GM03348 (cell line): ENCODE measurements around the gene DOCK8.

Source experiments
- DNase-seq: peaks from one replicate; pipeline ENCODE4 v3.0.0; 2012; ENCODE audit warnings: low spot score

DOCK8 gene

GRCh38 chr9:268616-269015, 54.0 kb downstream of the DOCK8 start:
- no peak for DNase-seq

DNA sequence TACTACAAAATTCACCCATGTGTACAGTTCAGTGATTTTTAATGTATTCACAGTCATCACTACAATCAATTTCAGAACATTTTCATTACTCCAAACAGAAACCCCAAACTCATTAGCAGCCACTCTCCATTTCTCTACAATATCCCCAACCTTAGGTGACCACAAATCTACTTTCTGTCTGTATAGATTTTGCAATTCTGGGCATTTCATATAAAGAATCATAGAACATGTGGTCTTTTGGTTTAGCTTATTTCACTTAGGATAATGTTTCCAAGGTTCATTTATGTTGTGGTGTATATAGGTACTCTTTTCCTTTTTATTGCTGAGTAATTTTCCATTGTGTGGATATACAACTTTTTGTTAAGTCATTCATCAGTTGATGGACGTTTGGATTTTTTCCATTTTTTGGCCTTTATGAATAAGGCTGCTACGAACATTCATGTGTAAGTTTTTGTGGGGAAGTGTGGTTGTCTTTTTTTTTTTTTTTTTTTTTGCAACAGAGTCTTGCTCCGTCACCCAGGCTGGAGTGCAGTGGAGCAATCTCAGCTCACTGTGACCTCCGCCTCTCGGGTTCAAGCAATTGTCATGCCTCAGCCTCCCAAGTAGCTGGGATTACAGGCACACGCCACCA, 54.5 kb downstream of the DOCK8 start:
- DNase-seq, result no peak

DNA sequence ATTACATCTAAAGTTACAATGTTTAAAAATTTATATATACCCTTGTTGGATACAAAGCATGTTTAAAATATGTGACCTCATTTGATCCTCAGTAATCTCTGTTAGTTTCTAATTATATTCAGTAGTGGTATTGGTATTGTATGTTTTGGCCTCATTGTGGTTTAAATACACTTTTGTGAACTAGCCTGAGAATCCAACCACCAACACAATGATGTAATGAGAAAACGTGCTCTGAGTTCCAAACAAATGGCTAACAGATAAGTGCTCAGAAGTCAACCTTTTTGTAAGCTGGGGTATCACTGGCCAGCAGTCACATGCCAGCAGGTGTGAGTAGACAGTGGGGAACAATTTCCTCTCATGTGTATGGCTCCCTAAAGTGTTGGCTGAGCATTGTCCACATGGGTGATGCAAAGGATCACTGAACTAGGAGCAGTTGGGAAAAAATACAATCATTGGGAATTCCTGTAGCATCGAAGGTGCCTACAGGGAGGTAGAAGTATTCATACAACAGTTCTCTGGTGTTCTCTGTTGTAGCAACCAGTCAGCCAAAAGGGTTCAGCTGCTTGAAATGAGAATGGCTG, 56.1 kb downstream of the DOCK8 start:
- no peak for DNase-seq

DNA sequence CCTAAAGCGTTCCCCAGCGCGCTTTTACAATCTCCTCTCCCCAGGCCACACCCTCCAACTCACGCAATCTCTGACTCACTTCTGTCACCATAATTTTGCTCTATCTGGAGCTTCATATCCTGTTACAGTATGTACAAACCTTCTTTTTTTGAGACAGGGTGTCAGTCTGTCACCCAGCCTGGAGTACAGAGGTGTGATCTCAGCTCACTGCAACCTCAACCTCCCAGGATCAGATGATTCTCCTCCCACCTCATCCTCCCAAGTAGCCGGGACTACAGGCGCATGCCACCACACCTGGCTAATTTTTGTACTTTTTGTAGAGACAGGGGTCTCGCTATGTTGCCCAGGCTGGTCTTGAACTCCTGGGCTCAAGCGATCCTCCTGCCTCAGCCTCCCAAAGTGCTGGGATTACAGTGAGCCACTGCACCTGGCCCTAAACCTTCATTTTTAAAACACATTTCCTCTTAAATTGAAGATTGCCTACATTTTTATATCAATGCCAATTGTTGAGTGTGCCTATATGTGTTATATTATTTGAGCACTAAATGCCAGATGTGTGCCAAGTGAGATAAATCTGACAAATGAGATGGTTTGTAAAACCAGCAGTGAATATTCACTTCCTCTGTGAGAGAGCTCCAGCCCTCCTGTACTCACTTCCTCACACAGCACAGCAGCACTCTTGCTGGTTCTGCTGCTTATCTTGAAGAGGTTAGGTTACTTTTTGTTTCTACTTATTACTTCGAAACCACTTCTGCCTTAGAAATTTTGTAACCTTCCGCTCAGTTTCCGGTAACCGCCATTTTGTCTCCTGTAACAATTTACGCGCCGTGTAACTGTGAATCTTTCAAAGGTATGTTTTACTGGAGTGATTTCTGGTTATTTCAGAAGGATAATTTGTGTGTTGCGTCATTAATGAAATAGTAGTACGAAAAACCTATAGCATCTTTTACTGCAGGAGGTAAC, 57.9 kb downstream of the DOCK8 start:
- no peak for DNase-seq

GRCh38 chr9:274406-274805, 59.7 kb downstream of the DOCK8 start:
- no peak for DNase-seq

DNA sequence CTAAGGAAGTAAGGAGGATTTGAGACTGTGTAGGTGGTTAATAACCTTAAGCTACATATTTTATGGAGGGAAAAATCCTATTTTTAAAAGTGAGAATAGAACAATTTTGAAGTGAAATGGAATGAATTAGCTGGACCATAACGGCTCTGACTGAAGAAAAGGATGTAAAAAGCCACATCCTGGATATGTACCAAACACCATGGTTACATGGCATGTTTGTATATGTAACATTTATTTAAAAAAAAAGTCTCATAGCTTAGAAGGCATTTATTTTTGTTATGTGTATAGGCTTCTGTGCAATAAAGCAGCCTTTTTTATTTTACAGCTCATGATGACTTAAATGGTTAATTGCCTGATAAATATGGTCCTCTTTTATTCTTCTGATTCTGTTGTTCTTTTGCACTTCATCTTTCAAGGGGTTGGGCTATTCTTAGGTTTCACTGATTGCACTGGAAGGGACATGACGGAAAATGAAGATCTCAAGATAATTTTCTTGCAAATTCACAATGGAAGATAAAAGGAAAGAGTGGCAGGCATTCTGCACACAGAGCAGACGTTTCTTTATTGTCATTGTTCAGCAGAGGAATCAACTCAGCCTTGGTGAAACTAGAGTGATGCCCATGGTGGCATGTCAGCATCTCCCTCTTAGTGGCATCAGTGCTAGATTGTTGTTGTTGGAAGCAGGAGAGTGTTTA, 63.1 kb downstream of the DOCK8 start:
- DNase-seq, result no peak

GRCh38 chr9:278651-279050, 64.0 kb downstream of the DOCK8 start:
- no peak for DNase-seq

DNA sequence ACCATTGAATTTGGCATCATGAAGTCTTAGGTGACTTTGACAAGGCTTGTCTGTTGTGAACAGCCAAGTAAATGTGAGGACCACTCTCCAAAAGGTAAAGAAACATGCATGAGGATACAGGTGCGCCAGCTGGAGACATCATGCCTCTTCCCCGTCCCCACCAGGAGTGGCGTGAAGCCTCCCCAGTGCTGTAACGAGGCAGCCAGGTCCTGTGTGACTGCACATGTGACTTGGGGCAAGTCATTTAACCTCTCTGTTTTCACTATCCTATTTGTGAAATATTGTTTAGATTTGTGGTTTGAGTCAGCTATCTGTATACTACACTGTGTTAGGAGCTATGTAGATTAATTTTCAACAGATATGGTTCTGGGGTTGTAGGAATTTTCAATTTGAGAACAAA, 65.0 kb downstream of the DOCK8 start:
- no peak for DNase-seq

DNA sequence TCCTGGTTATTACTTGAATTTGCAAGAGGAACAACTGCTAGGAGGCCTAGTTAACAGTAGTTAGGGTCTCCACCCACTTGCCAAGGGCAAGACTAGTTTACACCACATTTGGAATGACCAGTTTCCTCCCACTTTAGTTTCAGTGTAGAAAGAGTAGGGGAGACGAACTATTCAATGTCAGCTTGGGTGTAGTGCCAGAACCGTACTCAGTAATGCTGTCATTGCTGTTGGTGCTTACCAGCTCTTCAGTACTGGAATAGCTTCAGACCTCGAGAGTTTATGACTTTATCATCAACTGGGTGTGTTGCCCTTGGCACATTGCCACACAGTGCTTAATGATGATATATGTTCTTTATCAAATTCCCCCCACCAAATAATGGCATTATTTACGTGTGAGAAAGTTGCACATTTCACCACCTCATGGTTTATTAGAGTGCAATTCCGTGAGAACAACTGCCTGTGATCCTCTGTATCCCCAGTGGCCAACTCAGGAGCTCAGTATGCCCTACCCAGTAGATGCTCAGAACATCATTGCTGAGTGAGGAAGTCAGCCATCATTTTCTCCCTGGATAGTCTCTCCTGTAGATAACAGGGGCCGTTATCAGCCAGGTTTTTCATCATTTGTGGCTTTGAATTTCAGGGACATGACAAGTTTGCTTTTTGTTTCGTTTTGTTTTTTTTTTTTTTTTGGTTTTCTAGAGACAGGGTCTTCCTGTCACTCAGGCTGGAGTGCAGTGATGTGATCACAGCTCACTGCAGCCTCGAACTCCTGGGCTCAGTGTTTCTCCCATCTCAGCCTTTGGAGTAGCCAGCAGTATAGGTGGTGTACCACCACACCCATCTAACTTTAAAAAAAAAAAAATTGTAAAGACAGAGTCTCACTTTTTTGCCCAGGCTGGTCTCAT, 67.3 kb downstream of the DOCK8 start:
- no peak for DNase-seq

DNA sequence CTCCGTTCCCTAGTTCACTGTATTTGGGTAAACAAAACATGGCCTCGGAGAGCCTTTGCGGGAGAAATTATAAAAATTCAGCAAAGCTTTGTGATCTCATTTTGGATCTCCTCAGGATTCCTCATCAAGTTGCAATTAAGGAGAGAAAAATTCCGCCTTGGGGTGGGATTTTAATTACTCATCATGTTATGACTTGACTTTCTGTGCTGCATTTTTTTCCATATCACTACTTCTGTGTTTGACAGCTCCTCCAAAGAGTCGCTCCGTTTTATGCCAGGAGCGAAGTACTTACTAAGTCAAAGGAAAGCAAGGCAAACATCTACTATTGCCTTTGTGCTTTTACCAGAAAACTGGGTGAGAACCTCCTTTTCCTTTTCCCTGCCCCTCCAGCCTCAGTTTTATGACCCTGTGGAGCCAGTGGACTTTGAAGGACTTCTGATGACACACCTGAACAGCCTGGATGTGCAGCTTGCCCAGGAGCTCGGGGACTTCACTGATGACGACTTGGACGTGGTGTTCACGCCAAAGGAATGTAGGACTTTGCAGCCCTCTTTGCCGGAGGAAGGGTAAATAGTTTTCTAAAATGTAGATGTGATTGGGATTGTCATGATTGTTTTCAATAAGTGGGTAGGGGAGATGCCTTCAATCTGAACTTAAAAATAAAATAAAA, 71.5 kb downstream of the DOCK8 start:
- no peak for DNase-seq

DNA sequence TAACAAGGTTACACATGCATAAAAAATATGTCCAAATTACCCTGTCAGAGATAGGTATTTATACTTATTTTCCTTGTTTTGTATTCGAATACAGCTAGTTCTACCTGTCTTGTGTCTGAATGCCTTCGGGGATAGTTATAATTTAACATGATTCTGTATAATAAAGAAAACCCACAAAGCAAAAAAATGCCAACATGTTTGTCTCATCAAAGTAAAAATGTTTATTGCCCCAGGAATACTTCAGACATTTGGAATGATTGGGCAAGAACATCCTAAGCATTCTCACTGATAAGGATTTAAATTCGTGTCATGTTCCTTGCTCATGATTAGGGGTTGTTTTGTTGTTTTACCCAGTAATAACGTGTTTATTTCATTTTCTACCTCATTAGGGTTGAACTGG, 74.5 kb downstream of the DOCK8 start:
- DNase-seq, result no peak

GRCh38 chr9:292915-293314, 78.2 kb downstream of the DOCK8 start:
- DNase-seq, result no peak

GRCh38 chr9:295576-295975, 80.9 kb downstream of the DOCK8 start:
- no peak for DNase-seq

DNA sequence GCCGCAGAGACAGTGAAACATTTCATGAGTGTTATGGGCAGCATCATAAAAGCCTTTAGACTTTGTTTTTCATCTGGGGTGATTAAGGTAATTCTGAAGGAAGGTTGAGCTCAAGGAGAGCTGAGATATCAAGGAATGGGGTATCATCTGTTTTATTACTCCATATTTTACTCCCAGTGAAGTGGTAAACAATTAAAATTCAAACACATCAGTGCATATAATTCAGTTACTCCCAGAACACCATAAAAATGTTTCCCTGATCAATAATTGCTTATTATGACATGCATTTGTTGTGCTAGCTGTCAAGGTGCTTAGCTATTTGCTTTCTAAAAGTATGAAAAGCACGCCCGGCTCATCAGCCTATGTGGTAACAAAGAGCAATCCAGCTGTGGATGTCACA, 81.7 kb downstream of the DOCK8 start:
- no peak for DNase-seq

DNA sequence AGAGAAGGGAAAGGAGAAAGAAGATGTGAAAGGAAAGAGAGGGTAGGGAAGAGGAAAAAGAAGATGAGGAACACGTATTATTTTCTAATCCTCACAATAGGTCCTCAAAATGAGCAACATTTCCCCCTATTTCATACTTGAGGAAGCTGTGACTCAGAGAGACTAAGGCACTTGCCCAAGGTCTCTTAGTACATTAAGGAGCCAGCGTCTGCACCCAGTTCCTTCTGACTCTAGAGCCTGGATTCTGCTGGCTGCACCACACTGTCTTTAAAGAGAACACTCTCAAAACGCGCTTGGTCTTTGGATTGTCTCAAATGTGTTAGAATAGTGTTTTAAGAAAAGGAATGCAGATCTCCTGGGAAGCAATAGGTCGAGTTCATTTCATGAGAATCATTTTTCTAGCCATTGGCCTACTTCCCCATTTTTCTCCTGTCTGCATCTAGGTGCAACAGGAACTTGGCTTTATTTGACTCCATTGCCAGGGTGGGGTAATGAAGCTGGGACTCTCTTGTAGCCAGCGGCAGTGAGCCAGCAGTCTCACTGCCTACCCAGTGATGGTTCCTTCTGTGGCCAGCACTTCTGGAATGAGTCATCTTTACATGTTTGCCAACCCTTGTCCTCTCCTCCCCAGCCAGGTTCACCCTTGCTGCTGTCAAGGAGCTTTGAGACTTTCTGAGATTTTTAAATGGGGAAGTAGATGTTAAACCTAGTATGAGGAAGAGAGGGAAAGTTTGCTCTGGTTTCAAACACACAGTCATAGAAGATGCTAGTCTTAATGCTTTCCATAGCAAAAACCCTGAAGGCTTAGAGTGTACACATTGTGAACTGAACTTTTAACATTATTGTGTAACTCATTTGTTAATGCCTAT, 82.7 kb downstream of the DOCK8 start:
- DNase-seq, result no peak

GRCh38 chr9:303502-303901, 88.8 kb downstream of the DOCK8 start:
- no peak for DNase-seq

DNA sequence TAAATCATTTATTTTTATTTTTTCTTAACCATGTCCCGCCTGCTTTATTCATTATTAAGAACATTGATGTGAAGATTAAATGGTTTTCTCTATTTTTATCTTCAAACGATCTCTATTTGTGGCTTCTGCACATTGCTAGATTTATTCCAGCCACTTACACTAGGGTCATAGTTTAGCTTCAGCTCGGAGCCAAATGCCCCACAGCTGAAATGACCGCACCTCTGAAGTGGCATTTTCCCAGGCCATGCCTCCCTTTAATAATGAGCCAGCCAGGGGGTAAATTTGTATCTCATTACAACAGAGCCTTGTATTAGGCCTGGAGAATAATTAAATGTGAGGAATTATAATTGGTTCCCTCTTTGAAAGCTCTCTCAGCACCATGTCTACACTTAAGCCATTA, 89.4 kb downstream of the DOCK8 start:
- DNase-seq, result no peak

DNA sequence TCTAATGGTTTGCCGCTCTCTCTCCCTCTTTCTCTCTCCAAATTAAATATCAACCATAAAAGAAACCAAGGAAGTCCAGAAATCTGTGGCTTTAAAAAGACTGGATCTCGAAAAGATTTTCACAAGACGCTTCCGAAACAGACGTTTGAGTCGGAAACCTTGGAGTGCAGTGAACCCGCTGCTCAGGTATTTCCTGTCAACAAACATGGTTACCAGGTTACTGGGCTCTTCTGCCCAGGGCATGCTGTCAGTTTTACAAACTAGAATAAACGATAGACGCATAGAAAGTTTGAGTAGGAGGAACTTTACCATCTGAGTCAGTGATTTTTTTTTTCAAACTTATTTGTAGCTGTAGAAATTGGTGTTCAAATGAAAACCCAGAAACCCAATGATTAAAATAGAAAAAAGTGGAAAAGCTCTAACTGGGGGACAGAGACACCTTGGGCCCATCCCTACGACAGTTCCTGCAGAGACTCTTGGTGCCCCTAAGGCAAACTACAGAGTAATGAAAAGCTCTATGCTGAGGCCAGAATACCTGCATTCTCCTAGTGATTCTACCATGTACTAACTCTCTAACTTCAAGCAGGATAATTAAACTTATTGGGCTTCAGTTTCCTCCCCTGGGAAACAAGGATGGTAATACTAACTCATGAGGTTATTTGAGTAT, 90.0 kb downstream of the DOCK8 start:
- DNase-seq, result no peak

DNA sequence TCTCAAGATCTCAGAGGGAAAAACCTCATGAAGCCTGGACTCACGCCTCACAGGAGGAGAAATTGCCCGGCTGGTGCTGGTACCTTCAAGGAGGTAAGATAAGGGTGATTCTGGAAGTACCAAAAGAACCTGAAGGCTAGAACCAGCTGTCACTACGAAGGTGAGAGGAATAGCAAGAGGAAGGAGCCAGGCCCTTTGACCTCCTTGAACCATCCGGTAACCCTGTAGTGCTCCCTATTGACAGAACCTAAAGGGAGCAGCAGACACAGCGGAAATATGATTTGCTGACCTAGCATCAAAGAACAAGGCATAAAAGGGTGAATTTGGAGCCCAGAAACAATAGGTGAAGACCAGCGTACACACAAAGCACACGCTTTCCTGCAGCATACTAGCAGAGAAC, 92.2 kb downstream of the DOCK8 start:
- no peak for DNase-seq
